ENCODE measurements around the gene PDCL3.

DNA sequence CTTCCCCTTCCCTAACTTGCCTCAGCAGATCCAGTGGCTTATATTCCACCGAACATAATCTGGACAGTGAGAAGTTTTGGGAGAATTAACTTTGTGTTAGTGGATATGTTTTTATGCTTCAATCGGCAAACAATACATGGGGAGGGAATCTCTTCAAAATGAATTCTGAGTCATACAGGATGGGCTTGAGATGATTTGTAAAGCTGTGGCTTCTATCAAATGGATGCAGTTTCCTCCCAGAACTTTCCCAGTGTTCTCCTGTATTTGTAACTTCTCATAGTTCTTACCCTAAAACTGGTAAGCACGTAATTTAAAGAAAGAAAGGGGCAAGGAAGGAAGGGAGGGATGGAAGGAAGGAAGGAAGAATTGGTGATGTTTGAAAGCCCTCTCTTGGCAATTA lies 36.8 kb downstream of the PDCL3 start:
- TF ChIP-seq, protein P1, sequence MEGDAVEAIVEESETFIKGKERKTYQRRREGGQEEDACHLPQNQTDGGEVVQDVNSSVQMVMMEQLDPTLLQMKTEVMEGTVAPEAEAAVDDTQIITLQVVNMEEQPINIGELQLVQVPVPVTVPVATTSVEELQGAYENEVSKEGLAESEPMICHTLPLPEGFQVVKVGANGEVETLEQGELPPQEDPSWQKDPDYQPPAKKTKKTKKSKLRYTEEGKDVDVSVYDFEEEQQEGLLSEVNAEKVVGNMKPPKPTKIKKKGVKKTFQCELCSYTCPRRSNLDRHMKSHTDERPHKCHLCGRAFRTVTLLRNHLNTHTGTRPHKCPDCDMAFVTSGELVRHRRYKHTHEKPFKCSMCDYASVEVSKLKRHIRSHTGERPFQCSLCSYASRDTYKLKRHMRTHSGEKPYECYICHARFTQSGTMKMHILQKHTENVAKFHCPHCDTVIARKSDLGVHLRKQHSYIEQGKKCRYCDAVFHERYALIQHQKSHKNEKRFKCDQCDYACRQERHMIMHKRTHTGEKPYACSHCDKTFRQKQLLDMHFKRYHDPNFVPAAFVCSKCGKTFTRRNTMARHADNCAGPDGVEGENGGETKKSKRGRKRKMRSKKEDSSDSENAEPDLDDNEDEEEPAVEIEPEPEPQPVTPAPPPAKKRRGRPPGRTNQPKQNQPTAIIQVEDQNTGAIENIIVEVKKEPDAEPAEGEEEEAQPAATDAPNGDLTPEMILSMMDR (IDR thresholded peaks at IDR 0.05; ENCODE audit: low read depth, low read length, poor library complexity, severe bottlenecking): no peak
- TF ChIP-seq EZH2phosphoT487 (IDR thresholded peaks at IDR 0.05; ENCODE audit: borderline replicate concordance, low read length): no peak

Measured in DOHH2 (cell line).